HCT116 (cell line): ENCODE data around the gene COL4A1. TPM values are rescaled to one million over a fixed set of nuclear protein-coding genes. Genes with fewer than 3 reads are reported as not detected.

Experiments used
- ATAC-seq: fragments of 200-7000 bp; cut with Tn5 transposase; 2 replicates; pipeline ENCODE4 v1.9.1; 2020; ENCODE audit warnings: mild to moderate bottlenecking, moderate library complexity
- BruUV-seq: library from RNA; stranded (reverse); fragments of 400-500 nt; replicated peaks from 2 replicates; lab custom pipeline; 2021; lab: Mats Ljungman, UMichigan
- CTCF ChIA-PET: fragments of 300-600 bp; sonication (Branson Sonifier 250); formaldehyde crosslinking; loops from one replicate; lab custom pipeline; 2021; ENCODE audit warnings: antibody characterized with exemption; lab: Charles Lee
- POLR2A ChIA-PET: fragments of 300-600, 350-600 bp; sonication (Branson Sonifier 250); formaldehyde crosslinking; loops from one replicate; lab custom pipeline; 2021; ENCODE audit warnings: antibody characterized with exemption; lab: Charles Lee
- RAD21 ChIA-PET, 2 experiments: fragments of 300-600 bp; sonication (Branson Sonifier 250); formaldehyde crosslinking; loops; one replicate each; lab custom pipeline; 2023; ENCODE audit warnings: low total read pairs in 2 of 2; ENCODE audit not compliant: uncharacterized antibody in 2 of 2, unreplicated experiment in 2 of 2, low non-redundant PET in 1 of 2; lab: Charles Lee
- DNase-seq: peaks from one replicate; pipeline ENCODE4 v3.0.0-alpha.2; 2010; ENCODE audit warnings: low read depth, low spot score
- H2AFZ ChIP-seq: fragments of 200-600 bp; shearing (Covaris generic), sonication (generic); 2 replicates; pipeline ENCODE4 v1.6.1; 2017; ENCODE audit warnings: low read depth, mixed run types, mixed read lengths, antibody characterized with exemption, low read length; ENCODE audit not compliant: poor library complexity, severe bottlenecking
- H3K27ac ChIP-seq: 2 replicates; pipeline ENCODE4 v1.5.1; 2012; ENCODE audit warnings: low read depth, low read length
- H3K27me3 ChIP-seq: fragments of 200-600 bp; sonication (generic); 2 replicates; pipeline ENCODE4 v1.6.1; 2016; ENCODE audit warnings: mixed run types, low read length, mixed read lengths; ENCODE audit not compliant: insufficient read depth
- H3K36me3 ChIP-seq, 2 experiments: fragments of 200-500 bp in 1 of 2; fragments of 200-600 bp in 1 of 2; sonication (Bioruptor generic) in 1 of 2; sonication (generic) in 1 of 2; 2 replicates each; pipeline versions ENCODE4 v1.5.1 to v1.6.1; 2014 to 2016; ENCODE audit warnings: low read length in 2 of 2, inconsistent platforms in 1 of 2, mixed read lengths in 1 of 2, mixed run types in 1 of 2; ENCODE audit not compliant: insufficient read depth in 2 of 2, control insufficient read depth in 1 of 2
- H3K4me1 ChIP-seq, 2 experiments: fragments of 200-600 bp in 1 of 2; sonication (generic) in 1 of 2; 2 replicates each; pipeline versions ENCODE4 v1.5.1 to v1.6.1; 2012 to 2017; ENCODE audit warnings: low read length in 2 of 2, inconsistent platforms in 1 of 2, mild to moderate bottlenecking in 1 of 2, mixed read lengths in 1 of 2, mixed run types in 1 of 2, moderate library complexity in 1 of 2; ENCODE audit not compliant: insufficient read depth in 2 of 2, control insufficient read depth in 1 of 2
- H3K4me2 ChIP-seq: fragments of 200-600 bp; sonication (generic); 2 replicates; pipeline ENCODE4 v1.6.1; 2017; ENCODE audit warnings: mixed run types, low read length, mixed read lengths
- H3K4me3 ChIP-seq, 2 experiments: fragments of 200-600 bp in 1 of 2; sonication (generic) in 1 of 2; replicated peaks in 1 of 2; 2 replicates each; pipeline ENCODE4 v1.5.1; 2011 to 2016; ENCODE audit warnings: low read length in 2 of 2, control low read depth in 1 of 2, low read depth in 1 of 2, mild to moderate bottlenecking in 1 of 2, mixed read lengths in 1 of 2, mixed run types in 1 of 2
- H3K79me2 ChIP-seq: fragments of 200-600 bp; sonication (generic); 2 replicates; pipeline ENCODE4 v1.6.1; 2017; ENCODE audit warnings: mild to moderate bottlenecking, mixed run types, low read length, moderate library complexity, mixed read lengths; ENCODE audit not compliant: insufficient read depth
- H3K9ac ChIP-seq: fragments of 200-600 bp; sonication (generic); 2 replicates; pipeline ENCODE4 v1.6.1; 2016; ENCODE audit warnings: low read length, mixed read lengths
- H3K9me2 ChIP-seq: fragments of 200-600 bp; sonication (generic), shearing (Covaris generic); 2 replicates; pipeline ENCODE4 v1.6.1; 2017; ENCODE audit warnings: mixed run types, mild to moderate bottlenecking, moderate library complexity; ENCODE audit not compliant: insufficient read depth
- H3K9me3 ChIP-seq, 2 experiments: fragments of 200-500 bp in 1 of 2; fragments of 200-600 bp in 1 of 2; sonication (Bioruptor generic) in 1 of 2; sonication (generic) in 1 of 2; 2 replicates each; pipeline ENCODE4 v1.6.1; 2014 to 2017; ENCODE audit warnings: low read length in 2 of 2, mixed read lengths in 2 of 2, inconsistent platforms in 1 of 2, low read depth in 1 of 2, mild to moderate bottlenecking in 1 of 2, mixed run types in 1 of 2, moderate library complexity in 1 of 2; ENCODE audit not compliant: control insufficient read depth in 1 of 2, insufficient read depth in 1 of 2
- H4K20me1 ChIP-seq: fragments of 200-600 bp; sonication (generic), shearing (Covaris generic); 2 replicates; pipeline ENCODE4 v1.6.1; 2017; ENCODE audit warnings: mixed run types, mild to moderate bottlenecking, moderate library complexity; ENCODE audit not compliant: insufficient read depth
- CBX3 ChIP-seq: IDR thresholded peaks from 2 replicates; pipeline ENCODE4 v1.6.1; 2012; ENCODE audit warnings: low read depth
- CTCF ChIP-seq, 3 experiments: fragments of 200-600 bp in 1 of 3; sonication (generic) in 1 of 3; IDR thresholded peaks in 2 of 3; conservative IDR thresholded peaks in 1 of 3; 2 replicates each; pipeline ENCODE4 v1.5.1; 2012 to 2017; ENCODE audit warnings: low read depth in 2 of 3, low read length in 2 of 3, antibody characterized with exemption in 1 of 3, borderline replicate concordance in 1 of 3, control low read depth in 1 of 3, mild to moderate bottlenecking in 1 of 3, mixed read lengths in 1 of 3, mixed run types in 1 of 3, moderate library complexity in 1 of 3; ENCODE audit not compliant: insufficient read depth in 1 of 3
- EGR1 ChIP-seq: IDR thresholded peaks from 2 replicates; pipeline ENCODE4 v1.6.1; 2012; ENCODE audit warnings: low read depth
- FOSL1 ChIP-seq: IDR thresholded peaks from 2 replicates; pipeline ENCODE4 v1.6.1; 2012; ENCODE audit warnings: low read depth
- MAX ChIP-seq: IDR thresholded peaks from 2 replicates; pipeline ENCODE4 v1.6.1; 2012
- POLR2A ChIP-seq: IDR thresholded peaks from 2 replicates; pipeline ENCODE4 v1.7.0; 2011; ENCODE audit warnings: borderline replicate concordance; ENCODE audit not compliant: insufficient read depth, insufficient read length; ENCODE audit errors: extremely low read depth
- POLR2AphosphoS5 ChIP-seq: IDR thresholded peaks from 2 replicates; pipeline ENCODE4 v1.6.1; 2011; ENCODE audit warnings: mild to moderate bottlenecking, low read depth, low read length, moderate library complexity
- TCF7L2 ChIP-seq: IDR thresholded peaks from 2 replicates; pipeline ENCODE4 v1.7.0; 2011; ENCODE audit warnings: borderline replicate concordance, inconsistent platforms; ENCODE audit not compliant: insufficient read depth, insufficient read length; ENCODE audit errors: extremely low read depth
- ZNF274 ChIP-seq: fragments of 200-500 bp; sonication (Bioruptor generic); IDR thresholded peaks from 2 replicates; pipeline ENCODE4 v1.6.1; 2014; ENCODE audit warnings: mild to moderate bottlenecking, low read depth, low read length, inconsistent platforms
- intact Hi-C: fragments of 100-400 bp; cut with micrococcal nuclease; formaldehyde crosslinking; loops from 2 replicates; pipeline ENCODE4 v1.10.0; 2022
- total RNA-seq: library from RNA; stranded (reverse); gene quantifications from one replicate; pipeline ENCODE4 v1.2.1, GENCODE V29; 2021; ENCODE audit not compliant: unreplicated experiment

Gene COL4A1
- total RNA-seq, 1 experiment from 2014 or later: 0.57 TPM

DNA sequence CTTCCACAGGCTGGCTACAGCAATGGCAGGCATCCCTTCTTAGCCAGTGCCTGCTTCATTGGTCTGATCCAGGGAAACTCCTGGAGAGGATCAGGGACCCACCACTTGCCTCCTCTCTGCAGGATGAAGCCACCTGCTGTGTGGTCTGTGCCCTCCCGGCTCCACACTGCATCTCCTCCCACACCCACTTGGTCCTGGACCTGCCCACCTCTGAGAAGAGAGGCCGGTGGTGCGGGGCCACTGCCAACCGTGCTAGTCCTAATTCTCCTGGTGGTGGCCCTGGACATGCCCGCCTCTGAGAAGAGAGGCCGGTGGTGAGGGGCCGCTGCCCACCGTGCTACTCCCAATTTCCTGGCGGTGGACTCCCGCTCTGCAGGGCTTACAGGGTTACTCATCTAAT is 98.8 kb downstream of the COL4A1 start:
- Histone ChIP-seq H3K9me3 (no peaks in the 10 kb centered on the region), H3K27ac (no peak overlapping the region), H2AFZ (no peak overlapping the region), H4K20me1 (no peaks in the 10 kb centered on the region), H3K79me2 (no peaks in the 10 kb centered on the region), H3K36me3 (no peaks in the 10 kb centered on the region), H3K4me1 (no peaks in the 10 kb centered on the region), H3K4me3 (no peak overlapping the region), H3K4me2 (no peak overlapping the region), H3K9ac (no peak overlapping the region), H3K9me2 (no peaks in the 10 kb centered on the region), H3K27me3 (no peaks in the 10 kb centered on the region)
- TF ChIP-seq TCF7L2 (no peak), CTCF (IDR thresholded peaks at IDR 0.05 in 2 of 3, conservative IDR thresholded peaks at IDR 0.05 in 1 of 3; ENCODE audit: borderline replicate concordance in 1 of 3, insufficient read depth in 1 of 3, low read depth in 2 of 3, low read length in 2 of 3) (no peak), POLR2AphosphoS5 (no peak), EGR1 (no peak), ZNF274 (no peak), MAX (no peak), POLR2A (no peak), FOSL1 (no peak), CBX3 (no peak)
- ChIA-PET CTCF (no interaction called here), POLR2A (no interaction called here), RAD21 (no interaction called here)
- no TSS peak for BruUV-seq
- intact Hi-C loops: no loop called here
- ATAC-seq (no peak), DNase-seq (no peak)
